ENCODE measurements around the gene M1AP.
"Not testable (repeated sequence)": the region's sequence is repeated elsewhere in the genome, so short reads cannot be mapped to it uniquely, and the experiment has no call there.

M1AP gene

DNA sequence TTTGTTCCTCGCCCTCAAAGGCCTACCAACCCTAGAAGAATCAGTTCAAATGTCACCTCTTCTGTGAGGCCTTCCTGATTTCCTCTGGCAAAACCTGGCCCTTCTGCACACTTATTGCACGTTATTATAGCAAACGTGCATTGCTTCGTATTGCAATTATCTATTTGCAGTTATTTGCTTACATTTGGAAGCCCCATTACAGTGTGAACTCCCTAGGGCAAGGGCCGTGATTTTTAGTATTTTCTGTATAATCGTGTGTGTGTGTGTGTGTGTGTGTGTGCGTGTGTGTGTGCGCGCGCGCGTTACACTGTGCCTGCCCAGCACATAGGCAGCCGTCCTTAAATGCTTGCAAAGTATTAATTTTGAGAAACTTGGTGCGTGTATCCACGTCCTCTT lies 5.5 kb upstream of the M1AP start:
- no peak for DNase-seq

DNA sequence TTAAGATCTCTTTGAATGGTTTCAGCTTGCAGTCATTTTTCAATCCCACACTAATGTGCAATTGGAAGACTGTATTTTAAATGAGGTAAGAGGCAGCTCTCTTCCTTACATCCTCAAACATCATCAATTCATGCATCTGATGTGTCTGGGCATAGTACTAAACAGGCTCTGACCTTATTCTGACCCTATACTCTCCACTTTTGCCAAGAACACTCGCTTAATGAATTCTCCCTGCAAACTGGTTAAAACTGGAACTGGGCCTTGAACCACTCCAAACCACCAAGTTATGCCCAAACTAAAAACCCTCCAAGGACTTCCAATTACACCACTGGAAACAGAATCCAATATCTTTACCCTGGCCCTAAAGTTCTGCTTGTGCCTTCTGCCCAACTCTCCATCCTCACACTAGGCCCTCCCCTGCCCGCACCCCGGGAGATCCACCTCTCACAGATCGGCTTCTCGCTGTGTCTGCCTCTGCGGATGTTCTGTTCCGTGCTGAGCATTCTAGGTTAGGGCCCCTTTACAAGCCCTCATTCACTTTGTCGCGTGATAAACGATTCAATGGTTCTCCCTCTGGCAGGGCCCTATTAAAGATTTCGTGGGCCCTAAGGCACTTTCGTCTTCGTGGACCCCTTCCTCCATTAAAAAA lies 1.2 kb downstream of the M1AP start:
- DNase-seq: no peak

DNA sequence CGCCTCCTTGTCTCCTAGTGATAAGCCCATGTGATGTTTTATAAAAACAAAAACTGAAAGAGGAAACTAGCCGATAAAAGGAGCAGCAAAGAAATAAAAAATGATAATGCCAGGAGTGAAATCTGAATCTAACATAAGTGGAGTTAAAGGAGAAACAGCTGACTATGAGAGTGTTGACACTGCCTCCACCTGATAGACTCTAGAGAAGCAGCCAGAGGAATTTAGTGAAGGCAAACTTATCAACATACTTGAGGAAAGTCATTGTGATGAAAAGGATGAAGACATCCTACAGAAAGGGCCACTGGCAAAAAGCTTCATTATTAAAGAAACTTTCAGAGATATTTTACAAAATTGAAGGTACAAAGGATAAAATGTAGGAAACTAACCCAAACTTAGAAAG lies 1.9 kb downstream of the M1AP start:
- no peak for DNase-seq

DNA sequence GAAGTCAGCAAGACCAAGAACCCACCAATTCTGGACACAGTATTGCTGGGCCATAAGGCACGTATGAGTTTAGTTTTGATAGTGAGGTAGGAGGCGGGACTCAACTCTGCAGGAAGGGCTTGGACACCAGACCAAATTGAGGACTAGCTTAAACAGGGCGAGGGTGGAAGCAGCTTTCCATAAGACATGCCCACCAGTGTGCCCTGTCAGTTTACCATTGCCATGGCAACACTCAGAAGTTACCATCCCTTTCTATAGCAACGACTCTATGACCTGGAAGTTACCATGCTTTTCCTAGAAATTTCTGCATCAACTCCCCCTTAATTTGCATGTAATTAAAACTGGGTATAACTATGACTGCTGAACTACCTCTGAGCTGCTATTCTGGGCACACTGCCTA lies 2.8 kb downstream of the M1AP start:
- no peak for DNase-seq

DNA sequence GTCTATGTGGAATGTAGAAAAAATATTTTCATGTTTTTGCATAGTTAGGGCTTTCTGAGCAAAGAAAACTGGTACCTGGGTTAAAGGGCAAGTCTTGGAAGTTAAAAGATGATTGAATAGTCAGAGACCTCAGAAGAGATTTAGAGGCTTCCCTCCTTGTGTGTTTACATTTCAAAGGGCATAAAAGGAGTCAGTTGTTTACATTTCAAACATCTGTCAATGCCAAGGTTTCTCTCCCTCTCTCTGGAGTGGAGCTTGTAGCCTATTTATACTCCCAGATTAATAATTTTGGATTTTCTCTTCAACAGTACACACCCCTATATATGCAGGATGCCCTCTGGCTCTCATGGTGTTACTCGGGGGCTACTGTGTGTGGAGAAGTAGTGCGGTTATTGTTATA lies 8.6 kb downstream of the M1AP start:
- DNase-seq: no peak

DNA sequence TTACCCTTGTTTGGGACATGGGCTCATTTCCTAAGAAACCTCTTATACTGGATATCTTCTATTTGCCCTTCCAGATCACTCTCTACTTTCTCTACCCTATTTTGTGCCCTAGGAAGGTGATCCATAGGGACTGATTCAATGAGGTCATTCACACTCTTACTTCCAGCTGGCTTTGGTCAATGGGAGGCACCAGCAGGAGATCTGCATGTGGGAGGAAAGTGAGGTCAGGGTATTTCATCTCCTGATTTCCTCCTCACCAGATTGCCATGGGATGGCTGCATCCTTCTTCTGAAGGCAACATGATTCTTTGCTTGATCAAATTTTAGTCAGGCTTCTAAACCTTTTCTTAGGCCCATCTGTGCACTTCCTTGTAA lies 15.2 kb downstream of the M1AP start:
- no peak for DNase-seq

DNA sequence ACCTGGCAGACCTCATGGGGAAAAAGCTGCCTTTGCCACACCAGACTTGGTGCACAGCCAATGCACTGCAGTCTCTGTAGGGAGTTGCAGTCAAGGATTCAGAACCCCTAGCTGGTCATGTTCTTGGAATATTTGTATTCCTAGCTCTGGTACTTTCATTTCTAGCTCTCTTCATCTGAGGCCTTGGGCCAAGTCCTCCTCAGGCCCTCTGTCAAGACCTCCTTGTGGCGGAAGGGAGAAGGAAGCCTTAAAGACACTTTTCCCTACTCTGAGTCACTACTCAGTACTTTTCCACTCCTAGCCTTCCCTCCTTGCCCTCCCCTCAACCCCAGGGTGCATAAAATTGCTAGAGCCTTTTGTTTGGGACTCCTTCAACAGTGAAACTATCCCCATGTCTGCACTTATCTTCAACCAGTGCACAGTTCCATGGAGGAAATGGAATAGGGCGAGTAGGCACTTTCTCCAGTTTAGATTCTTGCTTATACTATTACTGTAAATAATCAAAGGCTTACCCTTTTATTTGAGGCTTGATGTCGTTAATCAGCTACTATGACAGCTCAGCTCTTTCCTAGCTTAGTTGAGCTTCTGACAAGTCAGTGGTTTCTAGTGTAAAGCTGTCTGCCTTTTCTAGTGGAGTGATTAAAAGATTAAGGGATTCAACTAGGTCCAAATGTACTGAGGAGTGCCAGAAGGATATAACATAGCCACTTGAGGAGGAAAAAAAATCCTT lies 15.8 kb downstream of the M1AP start:
- DNase-seq: no peak

DNA sequence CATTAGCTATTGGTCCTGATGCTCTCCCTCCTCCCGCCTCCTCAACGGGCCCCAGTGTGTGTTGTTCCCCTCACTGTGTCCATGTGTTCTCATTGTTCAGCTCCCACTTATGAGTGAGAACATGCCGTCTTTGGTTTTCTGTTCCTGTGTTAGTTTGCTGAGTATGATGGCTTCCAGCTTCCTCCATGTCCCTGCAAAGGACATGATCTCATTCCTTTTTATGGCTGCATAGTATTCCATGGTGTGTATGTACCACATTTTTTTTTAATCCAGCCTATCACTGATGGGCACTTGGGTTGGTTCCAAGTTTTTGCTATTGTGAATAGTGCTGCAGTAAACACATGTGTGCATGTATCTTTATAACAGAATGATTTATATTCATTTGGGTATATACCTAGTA lies 17.7 kb downstream of the M1AP start:
- DNase-seq: not testable (repeated sequence)

DNA sequence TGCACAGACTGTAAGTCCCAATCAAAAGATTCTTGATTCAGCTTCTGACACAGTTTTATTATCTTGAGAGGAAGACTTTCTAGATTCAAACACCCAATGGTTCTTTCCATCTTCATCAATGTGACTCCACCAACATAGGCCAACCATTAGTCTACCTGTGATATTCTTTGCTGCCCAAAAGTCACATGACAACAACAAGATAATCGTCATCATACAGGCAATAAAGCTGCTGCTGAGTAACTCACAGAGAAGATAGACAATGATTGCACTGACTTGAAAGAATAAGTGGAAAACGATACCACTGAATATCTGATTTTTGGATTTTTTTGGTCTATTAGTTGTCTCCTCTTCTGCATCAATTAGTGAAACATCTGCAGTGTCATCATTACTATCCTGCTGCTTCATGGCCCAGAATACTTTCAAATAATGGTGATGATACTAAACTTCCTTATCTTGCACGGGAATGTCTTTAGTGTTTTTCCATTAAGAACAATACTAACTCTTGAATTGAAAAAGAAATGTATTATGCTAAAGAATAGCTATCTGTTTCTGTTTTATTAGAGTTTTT lies 19.5 kb downstream of the M1AP start:
- no peak for DNase-seq

DNA sequence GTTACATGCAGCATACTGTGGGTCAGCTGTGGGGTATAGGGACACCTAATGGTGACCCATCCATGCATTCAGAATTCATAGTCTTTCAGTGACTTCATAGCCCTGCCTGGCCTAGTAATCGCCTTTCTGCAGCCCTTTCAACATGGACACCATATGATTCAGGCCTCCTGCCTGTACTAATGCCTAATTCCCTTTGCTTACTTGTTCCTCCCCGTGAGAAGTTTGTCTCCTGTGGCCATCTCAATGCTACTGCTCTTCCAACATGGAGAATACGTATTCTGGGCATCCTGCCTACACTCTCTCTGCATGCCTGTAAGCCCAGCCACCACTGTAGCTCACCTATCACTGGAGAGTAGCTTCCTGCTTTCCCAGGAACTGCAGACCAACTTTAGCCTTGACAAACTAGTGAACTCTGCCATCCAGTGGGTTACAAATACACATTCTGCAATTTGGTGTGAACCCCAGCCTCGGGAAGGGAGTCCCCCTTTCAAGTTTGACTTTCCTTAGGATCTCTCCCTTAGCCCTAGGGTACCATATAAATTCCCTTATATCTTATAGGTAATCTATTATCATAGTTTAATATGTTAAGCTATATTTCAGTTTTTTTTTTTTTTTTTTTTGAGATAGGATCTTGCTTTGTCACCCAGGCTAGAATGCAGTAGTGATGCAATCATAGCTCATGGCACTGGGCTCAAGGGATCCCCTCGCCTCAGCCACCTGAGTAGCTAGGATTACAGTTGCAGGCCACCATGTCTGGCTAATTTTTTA lies 22.3 kb downstream of the M1AP start:
- no peak for DNase-seq

DNA sequence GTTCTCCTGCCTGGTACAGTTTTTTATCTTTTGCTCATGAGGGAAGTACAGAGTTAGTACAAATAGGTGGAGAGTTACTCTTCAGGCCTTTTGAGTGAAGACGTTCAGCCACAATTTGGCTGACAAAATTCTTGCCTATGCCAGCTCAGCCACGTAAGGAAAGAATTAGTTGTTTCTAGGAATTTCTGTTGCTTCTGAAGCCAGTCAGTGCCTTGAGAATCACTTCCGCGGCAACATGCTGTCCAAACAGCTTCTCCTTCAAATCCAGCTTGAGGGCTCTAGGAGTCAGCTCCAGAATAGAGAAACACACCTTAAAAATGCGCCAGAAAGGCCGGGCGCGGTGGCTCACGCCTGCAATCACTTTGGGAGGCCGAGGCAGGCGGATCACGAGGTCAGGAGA lies 27.5 kb downstream of the M1AP start:
- DNase-seq: no peak

DNA sequence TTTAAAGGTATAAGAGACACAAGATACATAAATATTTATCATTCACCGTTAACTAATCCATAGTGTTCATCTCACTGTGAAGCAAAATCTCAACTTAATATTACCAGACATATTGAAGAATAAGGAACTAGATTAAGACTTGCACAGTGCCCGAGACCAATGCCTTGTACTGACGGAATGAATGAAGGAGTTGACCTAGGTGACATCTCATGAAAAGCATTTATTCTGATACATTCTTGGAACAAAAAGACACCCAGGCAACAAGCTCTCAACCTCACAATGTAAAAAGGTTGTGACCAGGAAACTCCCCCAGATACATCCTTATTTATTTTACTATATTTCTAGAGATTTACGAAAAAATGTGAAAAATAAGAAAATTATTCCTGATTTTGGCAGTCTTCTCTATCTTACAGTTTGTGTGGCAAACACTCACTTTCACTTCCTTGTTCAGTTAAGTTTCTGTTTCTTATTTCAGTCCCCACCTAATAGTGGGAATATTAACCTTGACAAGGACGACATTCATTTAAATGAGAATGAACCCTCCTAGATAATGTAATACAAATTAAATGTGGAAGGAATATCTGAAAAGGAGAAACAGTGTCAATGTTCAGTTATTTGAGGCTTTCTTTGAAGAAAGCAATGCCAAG lies 28.4 kb downstream of the M1AP start:
- no peak for DNase-seq

DNA sequence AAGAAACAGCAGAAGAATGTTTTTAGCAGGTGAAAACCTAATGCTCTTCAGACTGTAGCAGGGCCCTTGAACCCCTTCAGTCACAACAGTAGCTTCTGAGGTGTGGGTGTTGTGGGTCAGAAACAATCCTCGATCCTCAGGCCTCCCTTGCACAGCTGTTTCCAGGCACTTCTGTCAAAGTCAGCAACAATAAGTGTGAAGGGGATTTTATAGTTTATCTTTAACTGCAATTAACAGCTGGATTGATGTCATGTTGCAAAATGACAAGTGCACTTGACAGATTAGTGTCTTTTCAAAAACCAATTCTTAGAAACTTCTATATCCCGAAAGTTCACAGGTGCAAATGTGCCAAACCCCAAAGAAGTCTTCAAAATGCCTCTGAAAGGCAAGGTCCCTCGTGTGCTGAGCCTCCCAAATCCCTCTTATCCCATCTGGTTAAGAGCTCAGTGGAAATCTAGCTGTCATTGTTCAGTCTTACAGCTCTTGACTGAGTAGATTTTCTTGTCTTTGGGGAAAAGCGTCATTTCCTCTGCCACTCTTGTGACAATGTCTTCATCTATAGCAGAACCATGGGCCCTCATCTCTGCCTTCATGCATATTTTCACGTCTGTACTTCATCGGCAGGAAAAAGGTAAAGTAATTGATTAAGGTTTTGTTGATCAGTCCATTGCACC lies 29.6 kb downstream of the M1AP start:
- no peak for DNase-seq

DNA sequence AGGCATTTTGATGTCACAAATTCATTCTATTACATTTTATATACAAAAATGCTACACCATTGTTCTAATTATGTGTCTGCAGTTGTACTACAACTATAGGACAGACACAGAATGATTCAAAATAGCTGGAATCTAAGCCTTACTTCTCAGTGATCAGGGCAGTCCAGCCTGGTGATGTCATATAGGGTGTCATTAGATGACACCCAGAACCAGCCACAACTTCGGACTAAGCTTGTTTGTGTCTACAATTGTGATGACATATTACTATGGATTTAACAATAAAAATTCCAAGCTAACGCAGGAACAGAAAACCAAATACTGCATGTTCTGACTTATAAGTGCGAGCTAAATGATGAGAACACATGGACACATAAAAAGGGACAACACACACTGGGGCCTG lies 31.0 kb downstream of the M1AP start:
- no peak for DNase-seq

DNA sequence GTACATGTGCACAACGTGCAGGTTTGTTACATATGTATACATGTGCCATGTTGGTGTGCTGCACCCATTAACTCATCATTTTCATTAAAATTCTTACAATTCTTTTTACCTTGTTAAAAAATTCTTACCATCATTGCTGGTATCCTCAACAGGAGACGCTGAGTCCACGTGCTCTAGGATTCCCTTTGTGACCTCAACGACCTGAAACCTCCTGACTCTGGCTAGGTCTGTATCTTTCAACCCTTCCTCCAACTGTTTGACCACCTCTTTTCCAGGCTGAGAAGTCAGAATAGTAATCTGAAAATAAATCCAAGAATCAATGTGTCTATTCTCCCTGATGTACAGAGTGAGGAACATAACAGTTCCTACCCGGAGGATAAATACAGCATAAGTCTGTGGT lies 41.2 kb downstream of the M1AP start:
- DNase-seq: no peak

DNA sequence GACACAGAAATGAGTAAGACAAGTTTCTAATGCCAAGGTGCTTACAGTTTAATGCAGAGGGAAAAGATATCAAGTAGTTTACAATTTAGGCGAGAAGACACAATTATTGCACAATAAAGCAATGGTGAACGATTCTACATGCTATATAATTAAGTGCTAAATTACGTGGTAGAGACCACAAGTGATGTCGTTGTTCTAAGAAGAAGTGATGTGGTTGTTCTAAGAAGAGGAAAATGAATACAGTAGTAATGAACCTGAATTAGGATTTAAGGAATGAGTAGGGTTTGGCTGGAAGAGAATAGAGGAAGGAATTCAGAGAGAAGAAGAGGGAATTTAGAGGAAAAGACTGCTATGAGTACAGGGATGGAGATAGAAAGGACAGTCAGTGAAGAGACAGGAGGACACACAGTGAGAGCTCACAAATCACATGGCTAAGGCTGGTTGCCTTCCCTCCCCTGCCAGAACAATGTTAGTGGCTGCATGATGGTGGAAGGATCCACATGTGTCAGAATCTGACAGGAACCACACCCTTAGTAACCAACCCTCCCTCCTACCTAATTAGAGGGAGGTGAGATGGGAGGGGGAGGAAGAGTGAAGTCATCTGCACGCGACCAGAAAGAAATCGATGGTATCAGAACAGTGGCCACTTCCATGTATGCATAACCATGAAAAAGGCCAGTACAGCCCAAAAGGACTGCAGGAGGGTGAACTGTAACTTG lies 44.7 kb downstream of the M1AP start:
- DNase-seq: peak; percentile 33

DNA sequence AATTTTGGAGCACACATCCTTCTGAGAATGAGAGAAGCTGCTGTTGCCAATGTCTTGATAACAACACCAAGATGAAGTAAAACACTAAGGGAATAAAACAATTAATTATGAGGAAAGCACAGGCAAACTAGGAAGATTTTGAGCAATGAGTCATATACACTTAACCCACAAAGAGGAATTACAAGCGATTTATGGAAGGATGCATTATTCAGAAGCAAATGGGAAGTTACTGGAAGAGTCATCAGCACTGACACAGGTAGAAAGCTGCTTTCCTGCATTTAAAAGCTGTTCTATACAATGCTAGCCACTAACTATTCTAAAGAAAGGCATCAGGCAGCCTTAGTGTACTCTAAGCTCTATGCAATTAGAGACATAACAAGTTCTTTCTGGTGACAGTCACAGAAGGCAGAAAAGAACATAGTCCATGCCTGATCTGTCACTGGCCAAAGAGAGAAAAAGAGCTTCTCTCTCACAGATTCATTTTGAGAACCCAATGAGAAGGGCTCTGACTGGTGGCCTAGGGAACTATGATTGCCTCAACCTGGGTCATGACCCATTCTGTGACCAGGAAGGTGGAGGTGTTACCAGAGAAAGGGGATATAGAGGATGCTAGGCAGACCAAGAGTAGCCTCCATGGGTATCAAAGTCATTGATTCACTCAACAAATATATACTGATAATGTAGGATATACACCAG lies 45.4 kb downstream of the M1AP start:
- DNase-seq: peak; percentile 42

DNA sequence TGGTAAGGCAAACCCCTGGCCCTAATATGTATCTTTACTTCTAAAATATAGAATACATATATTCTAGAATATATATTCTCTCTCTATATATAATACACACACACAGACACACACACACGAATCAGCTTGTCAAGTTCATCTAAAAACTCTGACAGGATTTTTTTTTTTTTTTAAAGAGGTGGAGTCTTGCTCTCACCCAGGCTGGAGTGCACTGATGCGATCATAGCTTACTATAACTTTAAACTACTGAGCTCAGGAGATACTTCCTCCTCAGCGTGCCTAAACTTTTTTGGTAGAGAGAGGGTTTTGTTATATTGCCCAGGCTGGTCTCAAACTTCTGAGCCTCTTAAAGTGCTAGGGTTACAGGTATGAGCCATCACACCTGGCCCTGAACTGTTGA lies 48.5 kb downstream of the M1AP start:
- DNase-seq: no peak

DNA sequence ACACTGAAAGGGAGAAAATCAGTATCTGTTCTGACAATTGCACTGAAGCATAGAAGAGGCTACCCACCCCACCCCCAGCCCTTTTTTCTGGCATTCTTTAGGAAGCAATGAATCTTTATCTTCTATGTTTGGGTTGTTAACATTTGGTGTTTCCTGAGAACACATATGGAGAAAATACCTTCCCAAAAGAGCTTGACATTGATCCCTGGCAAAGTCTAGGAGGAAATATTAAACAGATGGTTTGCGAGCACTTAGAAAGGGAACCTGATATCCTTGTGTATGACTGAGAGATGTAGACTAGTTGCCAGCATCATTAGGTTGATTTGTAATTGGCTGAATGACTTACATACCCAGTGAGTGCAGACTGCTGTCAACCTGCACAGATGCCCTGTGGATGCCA lies 50.7 kb downstream of the M1AP start:
- DNase-seq: no peak

DNA sequence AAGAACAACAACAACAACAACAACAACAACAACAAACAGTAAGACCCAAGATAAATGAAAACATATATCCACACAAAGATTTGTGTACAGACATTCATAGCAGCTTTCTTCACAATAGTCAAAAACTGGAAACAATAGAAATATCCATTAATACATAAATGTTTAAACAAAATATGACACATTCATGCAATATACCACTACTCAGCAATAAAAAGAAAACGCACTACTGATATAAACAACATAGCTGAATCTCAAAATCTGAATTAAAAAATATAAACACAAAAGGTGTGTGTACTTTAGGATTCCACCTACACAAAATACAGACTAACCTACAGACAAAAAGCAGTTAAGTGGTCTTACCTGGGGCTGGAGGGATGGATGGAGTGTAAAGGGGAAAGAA lies 51.5 kb downstream of the M1AP start:
- DNase-seq: no peak
